ENCODE results near the gene SELENON. TPM values are rescaled to one million over a fixed set of nuclear protein-coding genes. Genes with fewer than 3 reads are reported as not detected.

The SELENON gene
- total and polyA plus RNA-seq, 2 of the 8 experiments (the other 6 are each of a cell fraction or from before 2014, with no cell fraction given): 43.0 to 77.6 TPM

DNA sequence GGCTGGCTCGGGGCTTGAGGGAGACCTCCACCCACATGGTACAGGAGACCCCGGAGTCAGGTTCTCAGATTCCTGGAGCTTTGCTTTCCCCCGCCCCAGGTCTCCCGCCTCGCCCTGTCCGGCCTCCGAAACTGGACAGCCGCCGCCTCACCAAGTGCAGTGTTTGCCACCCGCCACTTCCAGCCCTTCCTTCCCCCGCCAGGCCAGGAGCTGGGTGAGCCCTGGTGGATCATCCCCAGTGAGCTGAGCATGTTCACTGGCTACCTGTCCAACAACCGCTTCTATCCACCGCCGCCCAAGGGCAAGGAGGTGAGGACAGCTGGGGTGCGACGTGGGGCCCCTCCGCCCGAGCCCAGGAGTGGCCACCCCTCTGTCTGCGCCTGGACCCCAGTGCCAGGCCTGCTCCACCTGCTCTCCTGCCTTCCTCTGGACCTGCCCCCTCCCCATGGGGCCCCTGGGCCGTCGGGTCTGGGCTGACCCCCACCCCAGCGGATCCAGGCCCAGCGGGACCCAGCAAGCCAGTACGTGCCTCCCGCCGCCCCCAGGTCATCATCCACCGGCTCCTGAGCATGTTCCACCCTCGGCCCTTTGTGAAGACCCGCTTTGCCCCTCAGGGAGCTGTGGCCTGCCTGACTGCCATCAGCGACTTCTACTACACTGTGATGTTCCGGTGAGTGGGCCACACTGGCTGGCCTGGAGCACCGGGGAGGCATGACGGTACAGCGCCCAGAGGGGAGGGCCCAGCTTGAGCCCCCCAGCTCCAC, 8.7 kb downstream of the SELENON start (continued):
- no peak for TF ChIP-seq SAP30 (IDR thresholded peaks at IDR 0.05; ENCODE audit: insufficient read depth, insufficient replicate concordance, low read length)
- TF ChIP-seq POLR2AphosphoS5 (IDR thresholded peaks at IDR 0.05; ENCODE audit: low read depth, low read length): no peak
- TF ChIP-seq, protein P1, sequence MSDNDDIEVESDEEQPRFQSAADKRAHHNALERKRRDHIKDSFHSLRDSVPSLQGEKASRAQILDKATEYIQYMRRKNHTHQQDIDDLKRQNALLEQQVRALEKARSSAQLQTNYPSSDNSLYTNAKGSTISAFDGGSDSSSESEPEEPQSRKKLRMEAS (IDR thresholded peaks at IDR 0.05): no peak
- no peak for TF ChIP-seq SUZ12 (IDR thresholded peaks at IDR 0.05; ENCODE audit: low read length)
- TF ChIP-seq TAF1 (IDR thresholded peaks at IDR 0.05; ENCODE audit: low read depth, low read length): no peak
- TF ChIP-seq SRF (IDR thresholded peaks at IDR 0.05; ENCODE audit: low read depth, low read length): no peak
- no peak for TF ChIP-seq ASH2L (IDR thresholded peaks at IDR 0.05; ENCODE audit: low read length)
- no peak for TF ChIP-seq FOSL1 (IDR thresholded peaks at IDR 0.05; ENCODE audit: insufficient read depth, low read depth, low read length)
- TF ChIP-seq BRCA1 (IDR thresholded peaks at IDR 0.05; ENCODE audit: low read depth, low read length): no peak

Data from H1 (cell line).